ENCODE results near the gene WWC2. TPM values are rescaled to one million over a fixed set of nuclear protein-coding genes. Genes with fewer than 3 reads are reported as not detected.

WWC2 gene
- polyA plus RNA-seq, 1 experiment, result 32.0 TPM

- no peak overlapping the region for H3K4me3 ChIP-seq (ENCODE audit: low read depth, low read length)
- no peaks in the 10 kb centered on the region for H3K27me3 ChIP-seq (ENCODE audit: control insufficient read depth, insufficient read depth, low read length)
- POLR2A ChIA-PET, result no interaction called here
- peaks cover 2% of the 10 kb centered on the region; the same call in 1 of the 2 replicates for H3K36me3 ChIP-seq (ENCODE audit: control insufficient read depth, insufficient read depth, low read length)
- CTCF ChIA-PET, result interaction anchor here (0.8 kb wide), 1 partner anchor 263 kb away, joined by 3 read pairs; no protein-coding TSS in a partner anchor
- TF ChIP-seq CTCF (IDR thresholded peaks at IDR 0.05; ENCODE audit: insufficient read depth, low read depth, low read length), result no peak
- DNase-seq (ENCODE audit: low read depth), result peak; percentile 3
Measured at GRCh38 chr4:183201331-183201730, 102.3 kb downstream of the WWC2 start.

GRCh38 chr4:183202523-183202922 lies 103.5 kb downstream of the WWC2 start:
- DNase-seq (ENCODE audit: low read depth), result no peak
- ChIA-PET POLR2A (no interaction called here), CTCF (no interaction called here)
- H3K27me3 ChIP-seq (ENCODE audit: control insufficient read depth, insufficient read depth, low read length), result no peaks in the 10 kb centered on the region
- H3K4me3 ChIP-seq (ENCODE audit: low read depth, low read length), result no peak overlapping the region
- TF ChIP-seq CTCF (IDR thresholded peaks at IDR 0.05; ENCODE audit: insufficient read depth, low read depth, low read length), result no peak
- H3K36me3 ChIP-seq (ENCODE audit: control insufficient read depth, insufficient read depth, low read length), result peaks cover 2% of the 10 kb centered on the region; the same call in 1 of the 2 replicates

DNA sequence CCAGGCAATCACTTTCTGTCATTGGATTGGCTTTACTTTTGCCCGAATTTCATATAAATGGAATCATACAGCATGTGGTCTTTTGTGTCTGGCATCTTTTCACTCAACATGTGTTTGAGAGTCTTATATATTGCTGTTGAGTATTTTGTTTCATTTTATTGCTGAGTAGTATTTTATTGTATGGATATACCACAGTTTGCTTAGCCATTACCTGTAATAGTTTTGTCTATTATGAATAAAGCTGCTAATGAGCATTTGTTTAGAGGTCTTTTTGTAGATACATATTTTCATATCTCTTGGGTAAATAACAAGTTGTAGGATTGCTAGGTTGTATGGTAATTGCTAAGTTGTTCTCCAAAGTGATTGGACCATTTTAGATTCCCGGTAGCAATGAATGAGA lies 105.7 kb downstream of the WWC2 start:
- peaks cover 5% of the 10 kb centered on the region; the same call in 1 of the 2 replicates for H3K36me3 ChIP-seq (ENCODE audit: control insufficient read depth, insufficient read depth, low read length)
- no peak overlapping the region for H3K4me3 ChIP-seq (ENCODE audit: low read depth, low read length)
- ChIA-PET POLR2A (interaction anchor here (0.6 kb wide), 1 partner anchor 154 kb away, joined by 4 read pairs; no protein-coding TSS in a partner anchor), CTCF (no interaction called here)
- no peak for DNase-seq (ENCODE audit: low read depth)
- H3K27me3 ChIP-seq (ENCODE audit: control insufficient read depth, insufficient read depth, low read length), result no peaks in the 10 kb centered on the region
- TF ChIP-seq CTCF (IDR thresholded peaks at IDR 0.05; ENCODE audit: insufficient read depth, low read depth, low read length), result no peak

DNA sequence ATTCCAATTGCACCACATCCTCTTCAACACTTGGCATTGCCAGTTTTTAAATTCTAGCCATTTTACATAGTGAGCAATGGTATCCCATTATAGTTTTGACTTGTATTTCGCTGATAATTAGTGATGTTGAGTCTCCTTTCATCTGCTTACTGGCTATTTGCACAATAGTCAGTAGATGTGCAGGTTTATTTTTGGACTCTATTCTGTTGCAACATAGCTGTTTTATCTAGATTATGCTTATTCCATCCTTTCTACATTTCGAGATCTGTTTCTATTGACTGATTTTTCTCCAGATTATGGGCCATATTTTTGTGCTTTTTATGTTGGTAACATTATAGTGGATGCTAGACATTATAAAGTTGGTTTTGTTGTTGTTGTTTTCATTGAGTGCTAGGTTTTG lies 106.1 kb downstream of the WWC2 start:
- TF ChIP-seq CTCF (IDR thresholded peaks at IDR 0.05; ENCODE audit: insufficient read depth, low read depth, low read length), result no peak
- Histone ChIP-seq H3K4me3 (ENCODE audit: low read depth, low read length) (no peak overlapping the region), H3K27me3 (ENCODE audit: control insufficient read depth, insufficient read depth, low read length) (no peaks in the 10 kb centered on the region), H3K36me3 (ENCODE audit: control insufficient read depth, insufficient read depth, low read length) (peaks cover 5% of the 10 kb centered on the region; the same call in 1 of the 2 replicates)
- POLR2A ChIA-PET, result interaction anchor here (0.6 kb wide), 1 partner anchor 154 kb away, joined by 4 read pairs; no protein-coding TSS in a partner anchor
- DNase-seq (ENCODE audit: low read depth), result no peak
- CTCF ChIA-PET, result no interaction called here

DNA sequence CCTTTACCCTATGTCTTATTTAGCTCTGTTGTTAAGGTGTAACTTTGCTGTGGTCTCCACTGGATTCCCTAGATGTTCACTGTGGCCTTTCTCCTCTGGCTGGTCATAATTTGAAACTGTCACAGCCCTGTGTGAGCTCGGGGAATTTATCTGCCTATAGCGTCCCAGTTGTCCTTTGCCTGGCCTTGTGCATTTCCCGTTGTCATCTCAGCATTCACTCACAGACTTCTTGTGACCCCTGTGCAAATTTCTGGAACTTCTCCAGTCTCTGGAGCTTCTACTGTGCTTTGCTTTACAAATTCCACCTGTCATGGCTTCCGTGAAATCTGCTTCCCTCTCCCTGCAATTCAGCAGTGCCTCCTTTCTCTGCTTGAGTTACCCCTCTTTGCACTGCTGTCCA lies 106.7 kb downstream of the WWC2 start:
- POLR2A ChIA-PET, result no interaction called here
- CTCF ChIA-PET, result no interaction called here
- TF ChIP-seq CTCF (IDR thresholded peaks at IDR 0.05; ENCODE audit: insufficient read depth, low read depth, low read length), result no peak

More for the DNA sequence above, 106.7 kb downstream of the WWC2 start:
- peaks cover 5% of the 10 kb centered on the region; the same call in 1 of the 2 replicates for H3K36me3 ChIP-seq (ENCODE audit: control insufficient read depth, insufficient read depth, low read length)
- H3K27me3 ChIP-seq (ENCODE audit: control insufficient read depth, insufficient read depth, low read length), result no peaks in the 10 kb centered on the region
- no peak overlapping the region for H3K4me3 ChIP-seq (ENCODE audit: low read depth, low read length)
- no peak for DNase-seq (ENCODE audit: low read depth)

All from BJ (cell line).